Activated naive CD4-positive, alpha-beta T cell treated with anti-CD3 and anti-CD28 coated beads, Interleukin-2, amount 10 ng/mL, durations not matched to agents 7 days and 5 days (primary cell): ENCODE results near the gene RILP.
A peak's percentile ranks its signal among the peaks of the same experiment; 100 is the strongest.

Source experiments
- CTCF ChIA-PET: fragments of 350-600 bp; sonication (Branson Sonifier 250); formaldehyde crosslinking; loops from one replicate; lab custom pipeline; 2021; ENCODE audit warnings: antibody characterized with exemption; lab: Charles Lee
- DNase-seq: peaks from one replicate; pipeline ENCODE4 v3.0.0-alpha.2; 2020
- H3K27ac Mint-ChIP-seq: one replicate; pipeline ENCODE4 v1.8.0; 2021; ENCODE audit warnings: mild to moderate bottlenecking, moderate library complexity, mixed read lengths
- H3K27me3 Mint-ChIP-seq: one replicate; pipeline ENCODE4 v1.8.0; 2021; ENCODE audit warnings: mild to moderate bottlenecking, mixed read lengths
- H3K36me3 Mint-ChIP-seq: one replicate; pipeline ENCODE4 v1.8.0; 2021; ENCODE audit warnings: mixed read lengths
- H3K4me1 Mint-ChIP-seq: one replicate; pipeline ENCODE4 v1.8.0; 2021; ENCODE audit warnings: mixed read lengths
- H3K4me3 Mint-ChIP-seq: one replicate; pipeline ENCODE4 v1.8.0; 2021; ENCODE audit warnings: mild to moderate bottlenecking, moderate library complexity, mixed read lengths
- H3K9me3 Mint-ChIP-seq: one replicate; pipeline ENCODE4 v1.8.0; 2021; ENCODE audit warnings: mixed read lengths

RILP gene

GRCh38 chr17:1643999-1644492 is 5.6 kb downstream of the RILP start:
- no peak for DNase-seq
- Mint-ChIP-seq H3K4me1 (peaks cover 34% of the 10 kb centered on the region), H3K9me3 (no peaks in the 10 kb centered on the region), H3K27ac (peak overlapping the region; percentile 83), H3K4me3 (peak overlapping the region; percentile 75), H3K36me3 (no peaks in the 10 kb centered on the region), H3K27me3 (peaks cover 38% of the 10 kb centered on the region)
- CTCF ChIA-PET: interaction anchor here (1.7 kb wide), 1 partner anchor 70 kb away, joined by 4 read pairs; no protein-coding TSS in a partner anchor

GRCh38 chr17:1643293-1643998 is 6.2 kb downstream of the RILP start:
- peak overlapping the region; percentile 75 for H3K4me3 Mint-ChIP-seq
- no peaks in the 10 kb centered on the region for H3K36me3 Mint-ChIP-seq
- CTCF ChIA-PET: interaction anchor here (1.7 kb wide), 1 partner anchor 69 kb away, joined by 4 read pairs; no protein-coding TSS in a partner anchor
- peaks cover 33% of the 10 kb centered on the region for H3K27me3 Mint-ChIP-seq
- DNase-seq: peak; percentile 79
- H3K4me1 Mint-ChIP-seq: peaks cover 34% of the 10 kb centered on the region
- no peak overlapping the region for H3K27ac Mint-ChIP-seq
- no peaks in the 10 kb centered on the region for H3K9me3 Mint-ChIP-seq

- peaks cover 25% of the 10 kb centered on the region for H3K4me1 Mint-ChIP-seq
- no peaks in the 10 kb centered on the region for H3K9me3 Mint-ChIP-seq
- H3K27me3 Mint-ChIP-seq: peaks cover 23% of the 10 kb centered on the region
- H3K36me3 Mint-ChIP-seq: no peaks in the 10 kb centered on the region
- CTCF ChIA-PET: no interaction called here
- H3K27ac Mint-ChIP-seq: no peak overlapping the region
- no peak for DNase-seq
- no peak overlapping the region for H3K4me3 Mint-ChIP-seq
These were observed 8.6 kb downstream of the RILP start for GRCh38 chr17:1641065-1641403.

DNA sequence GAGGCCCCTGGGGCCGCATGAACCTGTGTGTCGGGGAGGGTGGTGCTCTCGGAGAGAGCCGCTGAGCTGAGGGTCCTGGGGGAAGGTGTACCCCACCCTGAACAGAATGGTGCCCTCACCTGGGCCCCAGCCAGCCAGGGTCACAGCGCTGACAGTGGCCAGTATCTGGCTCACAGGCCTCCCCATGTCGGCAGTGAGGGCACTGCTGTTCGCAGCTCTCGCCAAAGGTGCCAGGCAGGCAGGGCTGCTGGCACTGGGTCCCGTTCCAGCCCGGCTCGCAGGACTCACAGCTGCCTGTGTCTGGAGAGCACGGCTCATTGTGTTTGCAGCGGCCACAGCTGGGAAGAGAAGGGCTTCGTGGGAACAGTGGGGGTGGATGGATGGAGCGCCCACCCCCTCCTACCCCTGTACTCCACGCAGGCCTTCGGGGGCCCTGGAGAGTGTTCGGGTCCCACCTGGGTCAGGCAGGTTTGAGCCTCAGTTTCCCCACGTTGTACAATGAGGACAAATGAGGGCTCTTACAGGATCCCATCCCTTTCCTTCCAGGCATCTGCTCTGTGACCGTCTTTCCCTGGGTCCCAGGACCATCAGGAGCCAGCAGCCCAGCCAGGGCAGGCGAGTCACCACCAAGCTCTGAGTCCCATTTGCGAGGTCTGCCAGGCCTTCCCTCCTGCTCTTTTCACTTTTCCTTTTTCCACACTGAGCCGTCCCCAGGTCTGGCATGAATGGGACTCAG is 9.2 kb downstream of the RILP start:
- Mint-ChIP-seq H3K27ac (no peak overlapping the region), H3K27me3 (peaks cover 17% of the 10 kb centered on the region), H3K4me1 (peaks cover 19% of the 10 kb centered on the region), H3K36me3 (no peaks in the 10 kb centered on the region), H3K9me3 (no peaks in the 10 kb centered on the region), H3K4me3 (no peak overlapping the region)
- CTCF ChIA-PET: interaction anchor here (1.5 kb wide), 1 partner anchor 10 kb away, joined by 5 read pairs; no protein-coding TSS in a partner anchor
- DNase-seq: no peak

- Mint-ChIP-seq H3K27ac (no peak overlapping the region), H3K27me3 (peaks cover 9% of the 10 kb centered on the region), H3K9me3 (no peaks in the 10 kb centered on the region), H3K36me3 (no peaks in the 10 kb centered on the region), H3K4me1 (peaks cover 11% of the 10 kb centered on the region), H3K4me3 (no peak overlapping the region)
- DNase-seq: no peak
- CTCF ChIA-PET: interaction anchor here (0.7 to 1.5 kb wide), 2 partner anchors 9 to 275 kb away, joined by 3 to 5 read pairs; no protein-coding TSS in a partner anchor
These were observed 10.0 kb downstream of the RILP start for GRCh38 chr17:1639549-1640180.

DNA sequence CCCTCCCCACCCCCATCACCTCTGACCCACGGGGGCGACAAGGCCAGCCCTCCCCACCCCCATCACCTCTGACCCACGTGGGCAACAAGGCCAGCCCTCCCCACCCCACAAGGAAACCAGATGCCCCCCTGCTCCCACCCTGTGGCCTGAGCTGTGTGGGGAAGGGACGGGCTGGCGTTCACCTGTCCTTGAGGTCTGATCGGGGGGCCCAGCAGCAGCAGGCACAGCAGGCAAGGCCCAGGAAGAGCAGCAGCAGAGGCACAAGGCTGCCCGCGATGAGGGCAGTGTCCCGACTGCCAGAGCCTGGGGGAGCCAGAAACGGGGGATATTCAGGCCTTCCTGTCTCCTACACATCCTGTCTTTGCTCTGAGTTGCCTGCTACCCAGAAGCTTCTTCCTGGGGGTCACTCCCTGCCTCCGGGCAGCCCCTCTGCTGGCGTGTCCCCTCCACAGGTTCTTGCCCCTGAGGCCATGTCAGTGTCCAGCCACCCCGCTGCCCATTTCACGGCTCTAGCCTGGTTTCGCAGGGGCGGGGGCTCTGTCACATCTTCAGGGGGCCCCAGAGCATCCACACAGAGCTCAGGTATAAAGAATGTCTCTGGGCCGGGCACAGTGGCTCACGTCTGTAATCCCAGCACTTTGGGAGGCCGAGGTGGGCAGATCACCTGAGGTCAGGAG is 10.9 kb downstream of the RILP start:
- DNase-seq: no peak
- Mint-ChIP-seq H3K4me1 (peaks cover 3% of the 10 kb centered on the region), H3K36me3 (no peaks in the 10 kb centered on the region), H3K27me3 (no peaks in the 10 kb centered on the region), H3K27ac (no peak overlapping the region), H3K9me3 (no peaks in the 10 kb centered on the region), H3K4me3 (no peak overlapping the region)
- CTCF ChIA-PET: interaction anchor here (0.7 to 1.3 kb wide), 2 partner anchors 9 to 274 kb away, joined by 3 read pairs; no protein-coding TSS in a partner anchor

DNA sequence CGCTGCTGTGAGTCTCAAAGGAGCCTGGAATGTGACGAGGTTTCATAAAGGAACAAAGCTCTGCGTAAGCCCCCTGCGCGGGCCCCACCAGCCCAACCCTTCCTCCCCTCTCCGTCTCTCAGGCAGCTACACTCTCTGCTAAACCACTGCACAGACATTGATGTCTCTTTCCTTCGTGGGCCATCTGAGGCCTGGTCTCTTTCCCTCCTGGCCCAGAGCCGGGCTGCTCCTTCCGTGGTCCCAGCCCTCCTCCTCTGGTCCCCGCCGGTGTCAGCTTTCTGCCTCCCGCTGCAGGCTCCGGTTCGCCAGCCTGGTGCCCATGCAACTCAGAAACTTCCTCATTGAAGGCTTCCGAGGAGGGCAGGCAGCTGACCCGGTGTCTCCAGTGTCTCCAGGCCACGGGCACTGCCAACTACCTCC is 11.5 kb downstream of the RILP start:
- Mint-ChIP-seq H3K4me3 (no peak overlapping the region), H3K27ac (no peak overlapping the region), H3K27me3 (peaks cover 3% of the 10 kb centered on the region), H3K36me3 (no peaks in the 10 kb centered on the region), H3K4me1 (peaks cover 3% of the 10 kb centered on the region), H3K9me3 (no peaks in the 10 kb centered on the region)
- no peak for DNase-seq
- CTCF ChIA-PET: interaction anchor here (1.3 kb wide), 1 partner anchor 9 kb away, joined by 3 read pairs; no protein-coding TSS in a partner anchor

DNA sequence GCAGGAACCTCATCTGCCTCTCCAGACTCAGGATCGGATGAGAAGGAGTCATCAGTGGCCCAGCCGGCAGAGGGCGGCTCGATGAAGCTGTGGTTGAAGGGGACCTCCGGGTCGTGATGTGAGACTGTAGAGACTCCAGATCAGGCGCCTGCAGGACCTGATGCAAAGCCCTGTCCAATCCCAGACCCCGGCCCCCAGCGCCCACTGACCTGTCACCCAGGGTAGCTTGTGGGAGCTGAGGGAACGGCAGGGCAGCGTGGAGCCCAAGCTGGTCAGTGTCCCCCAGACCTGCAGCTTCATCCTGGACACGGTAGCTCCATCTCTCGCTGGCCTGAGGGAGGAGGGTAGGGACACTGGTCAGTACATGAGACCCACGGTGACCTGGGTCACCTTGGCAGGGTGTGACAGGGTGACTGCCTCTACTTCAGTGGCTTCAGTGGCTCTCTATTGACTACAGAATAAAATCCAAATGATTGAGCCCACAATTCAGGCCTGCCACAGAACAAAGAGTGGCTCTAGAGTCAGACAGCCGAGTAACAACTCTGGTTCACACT is 12.9 kb downstream of the RILP start:
- no peak overlapping the region for H3K4me3 Mint-ChIP-seq

GRCh38 chr17:1635675-1636465 is 13.8 kb downstream of the RILP start:
- no peaks in the 10 kb centered on the region for H3K9me3 Mint-ChIP-seq
- no peak overlapping the region for H3K27ac Mint-ChIP-seq
- H3K27me3 Mint-ChIP-seq: peaks cover 23% of the 10 kb centered on the region
- CTCF ChIA-PET: no interaction called here
- H3K4me3 Mint-ChIP-seq: no peak overlapping the region
- H3K36me3 Mint-ChIP-seq: no peaks in the 10 kb centered on the region
- no peaks in the 10 kb centered on the region for H3K4me1 Mint-ChIP-seq
- no peak for DNase-seq

More for the DNA sequence above, 12.9 kb downstream of the RILP start:
- CTCF ChIA-PET: interaction anchor here (0.6 kb wide), 1 partner anchor 272 kb away, joined by 3 read pairs; no protein-coding TSS in a partner anchor
- H3K9me3 Mint-ChIP-seq: no peaks in the 10 kb centered on the region
- H3K4me1 Mint-ChIP-seq: no peaks in the 10 kb centered on the region
- no peaks in the 10 kb centered on the region for H3K36me3 Mint-ChIP-seq
- no peak for DNase-seq
- peaks cover 13% of the 10 kb centered on the region for H3K27me3 Mint-ChIP-seq
- H3K27ac Mint-ChIP-seq: no peak overlapping the region

- no peak for DNase-seq
- Mint-ChIP-seq H3K27me3 (peaks cover 31% of the 10 kb centered on the region), H3K4me3 (no peak overlapping the region), H3K27ac (no peak overlapping the region), H3K36me3 (no peaks in the 10 kb centered on the region), H3K4me1 (peaks cover 4% of the 10 kb centered on the region), H3K9me3 (no peaks in the 10 kb centered on the region)
- CTCF ChIA-PET: no interaction called here
These were observed 14.6 kb downstream of the RILP start for GRCh38 chr17:1634841-1635650.

GRCh38 chr17:1630662-1631061 is 19.0 kb downstream of the RILP start:
- peaks cover 72% of the 10 kb centered on the region for H3K27me3 Mint-ChIP-seq
- no peak for DNase-seq
- CTCF ChIA-PET: interaction anchor here (0.6 to 3.7 kb wide), 14 partner anchors 9 to 433 kb away, joined by 3 to 42 read pairs (median 4); partner anchors contain the start of genes INPP5K, PITPNA and RILP
- H3K27ac Mint-ChIP-seq: no peak overlapping the region
- H3K36me3 Mint-ChIP-seq: no peaks in the 10 kb centered on the region
- H3K4me3 Mint-ChIP-seq: peak overlapping the region; percentile 69
- H3K4me1 Mint-ChIP-seq: peaks cover 26% of the 10 kb centered on the region
- no peaks in the 10 kb centered on the region for H3K9me3 Mint-ChIP-seq
